A549 (cell line): ENCODE results near the gene ZNF423.

Source experiments
- CEBPB ChIP-seq, 2 experiments: fragments of >200 bp in 1 of 2; sonication (Bioruptor Twin) in 1 of 2; formaldehyde crosslinking in 1 of 2; IDR thresholded peaks; 2 replicates each; pipeline ENCODE4 v1.6.1; 2012 to 2016
- EP300 ChIP-seq, 2 experiments: fragments of >200 bp; sonication (Bioruptor Twin); formaldehyde crosslinking; IDR thresholded peaks; 2 replicates in 1 of 2; 3 replicates in 1 of 2; pipeline ENCODE4 v1.6.1; 2016 to 2017
- JUN ChIP-seq, 2 experiments: fragments of >200 bp; sonication (Bioruptor Twin); formaldehyde crosslinking; IDR thresholded peaks; 2 replicates in 1 of 2; 3 replicates in 1 of 2; pipeline ENCODE4 v1.6.1; 2016 to 2017
- NR3C1 ChIP-seq: fragments of >200 bp; sonication (Bioruptor Twin); formaldehyde crosslinking; IDR thresholded peaks from 3 replicates; pipeline ENCODE4 v1.6.1; 2017
- POLR2A ChIP-seq: IDR thresholded peaks from 2 replicates; pipeline ENCODE4 v1.6.1; 2012; ENCODE audit warnings: mild to moderate bottlenecking, low read length
- SMC3 ChIP-seq: fragments of >200 bp; sonication (Bioruptor Twin); formaldehyde crosslinking; IDR thresholded peaks from 3 replicates; pipeline ENCODE4 v1.6.1; 2018; ENCODE audit warnings: inconsistent platforms
- ZFP36 ChIP-seq: fragments of 450-650 bp; IDR thresholded peaks from 2 replicates; pipeline ENCODE4 v1.6.1; 2014; ENCODE audit warnings: borderline replicate concordance; ENCODE audit not compliant: partially characterized antibody
- TF ChIP-seq, protein P1 (sequence below): fragments of >200 bp; sonication (Bioruptor Twin); formaldehyde crosslinking; IDR thresholded peaks from 3 replicates; pipeline ENCODE4 v1.5.1; 2016
- TF ChIP-seq, protein P2 (sequence below): fragments of 250-450 bp; sonication (Bioruptor Pico); IDR thresholded peaks from 2 replicates; pipeline ENCODE4 v1.5.0; 2021; ENCODE audit warnings: mild to moderate bottlenecking, moderate library complexity, borderline replicate concordance

DNA sequence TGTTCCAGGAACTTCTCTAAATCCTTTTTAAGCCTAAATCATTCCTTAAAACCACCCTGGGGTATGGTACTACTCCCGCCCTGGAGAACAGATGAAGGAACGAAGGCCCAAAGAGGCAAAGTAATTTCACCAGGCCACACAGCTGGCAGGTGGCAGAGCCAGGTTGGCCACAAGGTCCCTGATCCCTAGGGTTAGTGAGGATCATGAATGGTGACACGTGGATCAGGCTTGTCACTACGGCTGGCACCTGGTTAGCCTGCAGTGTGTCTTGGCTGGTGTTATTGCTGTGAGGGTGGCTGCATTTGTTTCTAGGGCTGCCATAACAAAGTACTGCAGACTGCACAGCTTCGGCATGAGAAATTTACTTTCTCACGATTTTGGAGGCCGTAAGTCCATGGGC, 26.0 kb upstream of the ZNF423 start:
- TF ChIP-seq ZFP36 (no peak), EP300 (IDR thresholded peaks at IDR 0.05) (no peak), JUN (IDR thresholded peaks at IDR 0.05) (no peak), CEBPB (IDR thresholded peaks at IDR 0.05) (no peak), SMC3 (no peak), POLR2A (no peak), NR3C1 (no peak)
- TF ChIP-seq, protein P1, sequence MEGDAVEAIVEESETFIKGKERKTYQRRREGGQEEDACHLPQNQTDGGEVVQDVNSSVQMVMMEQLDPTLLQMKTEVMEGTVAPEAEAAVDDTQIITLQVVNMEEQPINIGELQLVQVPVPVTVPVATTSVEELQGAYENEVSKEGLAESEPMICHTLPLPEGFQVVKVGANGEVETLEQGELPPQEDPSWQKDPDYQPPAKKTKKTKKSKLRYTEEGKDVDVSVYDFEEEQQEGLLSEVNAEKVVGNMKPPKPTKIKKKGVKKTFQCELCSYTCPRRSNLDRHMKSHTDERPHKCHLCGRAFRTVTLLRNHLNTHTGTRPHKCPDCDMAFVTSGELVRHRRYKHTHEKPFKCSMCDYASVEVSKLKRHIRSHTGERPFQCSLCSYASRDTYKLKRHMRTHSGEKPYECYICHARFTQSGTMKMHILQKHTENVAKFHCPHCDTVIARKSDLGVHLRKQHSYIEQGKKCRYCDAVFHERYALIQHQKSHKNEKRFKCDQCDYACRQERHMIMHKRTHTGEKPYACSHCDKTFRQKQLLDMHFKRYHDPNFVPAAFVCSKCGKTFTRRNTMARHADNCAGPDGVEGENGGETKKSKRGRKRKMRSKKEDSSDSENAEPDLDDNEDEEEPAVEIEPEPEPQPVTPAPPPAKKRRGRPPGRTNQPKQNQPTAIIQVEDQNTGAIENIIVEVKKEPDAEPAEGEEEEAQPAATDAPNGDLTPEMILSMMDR = no peak
- TF ChIP-seq, protein P2, sequence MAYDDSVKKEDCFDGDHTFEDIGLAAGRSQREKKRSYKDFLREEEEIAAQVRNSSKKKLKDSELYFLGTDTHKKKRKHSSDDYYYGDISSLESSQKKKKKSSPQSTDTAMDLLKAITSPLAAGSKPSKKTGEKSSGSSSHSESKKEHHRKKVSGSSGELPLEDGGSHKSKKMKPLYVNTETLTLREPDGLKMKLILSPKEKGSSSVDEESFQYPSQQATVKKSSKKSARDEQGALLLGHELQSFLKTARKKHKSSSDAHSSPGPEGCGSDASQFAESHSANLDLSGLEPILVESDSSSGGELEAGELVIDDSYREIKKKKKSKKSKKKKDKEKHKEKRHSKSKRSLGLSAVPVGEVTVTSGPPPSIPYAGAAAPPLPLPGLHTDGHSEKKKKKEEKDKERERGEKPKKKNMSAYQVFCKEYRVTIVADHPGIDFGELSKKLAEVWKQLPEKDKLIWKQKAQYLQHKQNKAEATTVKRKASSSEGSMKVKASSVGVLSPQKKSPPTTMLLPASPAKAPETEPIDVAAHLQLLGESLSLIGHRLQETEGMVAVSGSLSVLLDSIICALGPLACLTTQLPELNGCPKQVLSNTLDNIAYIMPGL (CRISPR knock-in tag) = no peak
